Measurements from ENCODE around the gene KLHL21.

The KLHL21 gene

GRCh38 chr1:6547301-6547700 is 55.4 kb downstream of the KLHL21 start:
- DNase-seq (ENCODE audit: low read depth) = no peak

- no peak for DNase-seq (ENCODE audit: low read depth)
These were observed 56.3 kb downstream of the KLHL21 start for GRCh38 chr1:6546326-6546725.

- no peak for DNase-seq (ENCODE audit: low read depth)
These were observed 57.2 kb downstream of the KLHL21 start for GRCh38 chr1:6545276-6546112.

GRCh38 chr1:6544831-6545230 is 57.8 kb downstream of the KLHL21 start:
- no peak for DNase-seq (ENCODE audit: low read depth)

Measured in GM04504 (cell line).